ENCODE measurements around the gene KRT78. TPM values are rescaled to one million over a fixed set of nuclear protein-coding genes. Genes with fewer than 3 reads are reported as not detected.

KRT78 gene
- total and polyA plus RNA-seq, 2 of the 13 experiments (the other 11 are each of a cell fraction or from before 2014, with no cell fraction given) = not detected

DNA sequence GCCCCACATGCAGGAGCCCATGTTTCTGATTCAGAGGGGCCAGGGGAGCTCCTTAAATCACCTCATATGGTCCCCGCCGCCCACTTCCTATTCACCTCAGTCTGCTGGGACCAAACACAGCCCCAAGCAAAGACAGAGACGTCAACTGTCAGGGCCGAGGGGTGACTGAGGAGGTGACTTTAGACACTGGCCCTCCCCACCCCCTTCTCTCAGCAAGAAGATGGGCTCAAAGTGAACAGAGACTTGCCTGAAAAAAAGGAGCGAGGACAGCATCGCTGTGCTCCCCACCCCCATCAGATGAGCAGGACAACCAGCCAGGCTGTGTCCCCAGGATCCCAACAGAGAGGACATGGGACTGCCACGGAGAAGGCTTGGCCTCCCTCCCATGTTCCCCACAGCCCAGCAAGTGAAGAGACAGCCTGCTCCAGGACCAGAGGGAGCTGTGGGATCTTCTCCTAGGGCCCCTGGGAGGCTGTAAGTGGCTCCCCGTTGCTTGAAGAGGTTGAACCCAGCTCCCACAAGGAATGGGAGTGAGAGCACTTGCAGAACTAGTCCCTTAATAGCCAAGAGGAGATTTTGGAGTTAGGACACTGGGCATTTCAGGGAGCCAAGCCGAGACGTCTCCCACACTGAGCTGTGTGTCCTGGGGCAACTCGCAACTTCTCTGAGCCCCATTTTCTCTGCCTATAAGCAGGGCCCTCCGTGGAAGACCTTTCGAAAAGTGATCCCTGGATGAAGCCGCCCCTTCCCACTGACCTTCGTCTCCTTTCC is 13.3 kb downstream of the KRT78 start:
- no peaks in the 10 kb centered on the region for H3K4me1 ChIP-seq (ENCODE audit: insufficient read depth, low read length)
- no peaks in the 10 kb centered on the region for H3K79me2 ChIP-seq (ENCODE audit: insufficient read depth, low read length)
- H3K27ac ChIP-seq (ENCODE audit: extremely low read length, insufficient read depth, low read length) = no peak overlapping the region
- no peaks in the 10 kb centered on the region for H4K20me1 ChIP-seq (ENCODE audit: insufficient read depth, low read length)
- intact Hi-C loops (cut with micrococcal nuclease; ENCODE audit: unreplicated experiment) = no loop called here
- in situ Hi-C loops (cut with HindIII; ENCODE audit: extremely low pct_ligation_motif_present, low pct_unique_long_range_greater_than_20kb) = no loop called here
- no peaks in the 10 kb centered on the region for H3K36me3 ChIP-seq (replicated peaks in 1 of 2; ENCODE audit: control insufficient read depth in 1 of 2, insufficient read depth in 2 of 2, low read length in 2 of 2)
- CTCF ChIA-PET (ENCODE audit: low intra/inter-chr PET ratio, low total read pairs) = no interaction called here
- H3K9ac ChIP-seq (ENCODE audit: insufficient read depth, low read depth, low read length) = no peak overlapping the region
- FAIRE-seq (no peak), ATAC-seq (no peak), DNase-seq (ENCODE audit: low spot score) (no peak)
- no peak overlapping the region for H2AFZ ChIP-seq (ENCODE audit: low read length)
- TF ChIP-seq, protein P1, sequence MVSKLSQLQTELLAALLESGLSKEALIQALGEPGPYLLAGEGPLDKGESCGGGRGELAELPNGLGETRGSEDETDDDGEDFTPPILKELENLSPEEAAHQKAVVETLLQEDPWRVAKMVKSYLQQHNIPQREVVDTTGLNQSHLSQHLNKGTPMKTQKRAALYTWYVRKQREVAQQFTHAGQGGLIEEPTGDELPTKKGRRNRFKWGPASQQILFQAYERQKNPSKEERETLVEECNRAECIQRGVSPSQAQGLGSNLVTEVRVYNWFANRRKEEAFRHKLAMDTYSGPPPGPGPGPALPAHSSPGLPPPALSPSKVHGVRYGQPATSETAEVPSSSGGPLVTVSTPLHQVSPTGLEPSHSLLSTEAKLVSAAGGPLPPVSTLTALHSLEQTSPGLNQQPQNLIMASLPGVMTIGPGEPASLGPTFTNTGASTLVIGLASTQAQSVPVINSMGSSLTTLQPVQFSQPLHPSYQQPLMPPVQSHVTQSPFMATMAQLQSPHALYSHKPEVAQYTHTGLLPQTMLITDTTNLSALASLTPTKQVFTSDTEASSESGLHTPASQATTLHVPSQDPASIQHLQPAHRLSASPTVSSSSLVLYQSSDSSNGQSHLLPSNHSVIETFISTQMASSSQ (IDR thresholded peaks at IDR 0.05; ENCODE audit: low read depth) = no peak
- TF ChIP-seq, protein P1 (CRISPR knock-in tag; IDR thresholded peaks at IDR 0.05; ENCODE audit: borderline replicate concordance) = no peak
- TF ChIP-seq, protein P2, sequence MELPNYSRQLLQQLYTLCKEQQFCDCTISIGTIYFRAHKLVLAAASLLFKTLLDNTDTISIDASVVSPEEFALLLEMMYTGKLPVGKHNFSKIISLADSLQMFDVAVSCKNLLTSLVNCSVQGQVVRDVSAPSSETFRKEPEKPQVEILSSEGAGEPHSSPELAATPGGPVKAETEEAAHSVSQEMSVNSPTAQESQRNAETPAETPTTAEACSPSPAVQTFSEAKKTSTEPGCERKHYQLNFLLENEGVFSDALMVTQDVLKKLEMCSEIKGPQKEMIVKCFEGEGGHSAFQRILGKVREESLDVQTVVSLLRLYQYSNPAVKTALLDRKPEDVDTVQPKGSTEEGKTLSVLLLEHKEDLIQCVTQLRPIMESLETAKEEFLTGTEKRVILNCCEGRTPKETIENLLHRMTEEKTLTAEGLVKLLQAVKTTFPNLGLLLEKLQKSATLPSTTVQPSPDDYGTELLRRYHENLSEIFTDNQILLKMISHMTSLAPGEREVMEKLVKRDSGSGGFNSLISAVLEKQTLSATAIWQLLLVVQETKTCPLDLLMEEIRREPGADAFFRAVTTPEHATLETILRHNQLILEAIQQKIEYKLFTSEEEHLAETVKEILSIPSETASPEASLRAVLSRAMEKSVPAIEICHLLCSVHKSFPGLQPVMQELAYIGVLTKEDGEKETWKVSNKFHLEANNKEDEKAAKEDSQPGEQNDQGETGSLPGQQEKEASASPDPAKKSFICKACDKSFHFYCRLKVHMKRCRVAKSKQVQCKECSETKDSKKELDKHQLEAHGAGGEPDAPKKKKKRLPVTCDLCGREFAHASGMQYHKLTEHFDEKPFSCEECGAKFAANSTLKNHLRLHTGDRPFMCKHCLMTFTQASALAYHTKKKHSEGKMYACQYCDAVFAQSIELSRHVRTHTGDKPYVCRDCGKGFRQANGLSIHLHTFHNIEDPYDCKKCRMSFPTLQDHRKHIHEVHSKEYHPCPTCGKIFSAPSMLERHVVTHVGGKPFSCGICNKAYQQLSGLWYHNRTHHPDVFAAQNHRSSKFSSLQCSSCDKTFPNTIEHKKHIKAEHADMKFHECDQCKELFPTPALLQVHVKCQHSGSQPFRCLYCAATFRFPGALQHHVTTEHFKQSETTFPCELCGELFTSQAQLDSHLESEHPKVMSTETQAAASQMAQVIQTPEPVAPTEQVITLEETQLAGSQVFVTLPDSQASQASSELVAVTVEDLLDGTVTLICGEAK (IDR thresholded peaks at IDR 0.05) = no peak
- TF ChIP-seq, protein P2 (CRISPR knock-in tag; IDR thresholded peaks at IDR 0.05) = no peak
- no peak for TF ChIP-seq ZNF7 (CRISPR knock-in tag; IDR thresholded peaks at IDR 0.05)
- TF ChIP-seq, protein P3, sequence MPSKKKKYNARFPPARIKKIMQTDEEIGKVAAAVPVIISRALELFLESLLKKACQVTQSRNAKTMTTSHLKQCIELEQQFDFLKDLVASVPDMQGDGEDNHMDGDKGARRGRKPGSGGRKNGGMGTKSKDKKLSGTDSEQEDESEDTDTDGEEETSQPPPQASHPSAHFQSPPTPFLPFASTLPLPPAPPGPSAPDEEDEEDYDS (CRISPR knock-in tag; IDR thresholded peaks at IDR 0.05) = no peak
- TF ChIP-seq SIX1 (CRISPR knock-in tag; IDR thresholded peaks at IDR 0.05; ENCODE audit: borderline replicate concordance) = no peak
- WGBS (ENCODE audit: low lambda C conversion rate) = 6% methylated on average over 7 of the region's 15 CpGs
- H3K4me3 ChIP-seq (replicated peaks in 1 of 3; ENCODE audit: insufficient read depth in 1 of 3, low read depth in 2 of 3, low read length in 3 of 3) = no peak overlapping the region
- peaks cover 5 to 56% of the 10 kb centered on the region in 2 experiments for H3K27me3 ChIP-seq (ENCODE audit: control insufficient read depth in 1 of 2, insufficient read depth in 2 of 2, low read length in 2 of 2)
- H3K4me2 ChIP-seq (ENCODE audit: low read depth, low read length) = no peak overlapping the region
- POLR2A ChIA-PET = no interaction called here
- H3K9me3 ChIP-seq (ENCODE audit: low read length) = no peaks in the 10 kb centered on the region
- BruUV-seq (replicated peaks) = no TSS peak
